ENCODE results near the gene ZACN.
"Not testable (repeated sequence)": the region's sequence is repeated elsewhere in the genome, so short reads cannot be mapped to it uniquely, and the experiment has no call there.

The ZACN gene

GRCh38 chr17:76056882-76057281 lies 22.1 kb upstream of the ZACN start:
- no peak for DNase-seq

DNA sequence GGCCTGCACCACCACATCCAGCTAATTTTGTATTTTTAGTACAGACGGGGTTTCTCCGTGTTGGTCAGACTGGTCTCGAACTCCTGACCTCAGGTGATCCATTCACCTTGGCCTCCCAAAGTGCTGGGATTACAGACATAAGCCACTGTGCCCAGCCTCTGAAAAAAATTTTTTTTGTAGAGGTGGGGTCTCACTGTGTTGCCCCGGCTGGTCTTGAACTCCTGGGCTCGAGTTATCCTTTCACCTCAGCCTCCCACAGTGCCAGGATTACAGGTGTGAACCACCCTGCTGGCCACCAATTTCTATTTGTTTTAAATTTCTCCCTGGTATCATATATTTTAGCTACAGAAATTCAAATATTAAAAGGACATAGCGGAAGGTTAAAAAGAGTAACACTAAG lies 20.7 kb upstream of the ZACN start:
- DNase-seq: not testable (repeated sequence)

DNA sequence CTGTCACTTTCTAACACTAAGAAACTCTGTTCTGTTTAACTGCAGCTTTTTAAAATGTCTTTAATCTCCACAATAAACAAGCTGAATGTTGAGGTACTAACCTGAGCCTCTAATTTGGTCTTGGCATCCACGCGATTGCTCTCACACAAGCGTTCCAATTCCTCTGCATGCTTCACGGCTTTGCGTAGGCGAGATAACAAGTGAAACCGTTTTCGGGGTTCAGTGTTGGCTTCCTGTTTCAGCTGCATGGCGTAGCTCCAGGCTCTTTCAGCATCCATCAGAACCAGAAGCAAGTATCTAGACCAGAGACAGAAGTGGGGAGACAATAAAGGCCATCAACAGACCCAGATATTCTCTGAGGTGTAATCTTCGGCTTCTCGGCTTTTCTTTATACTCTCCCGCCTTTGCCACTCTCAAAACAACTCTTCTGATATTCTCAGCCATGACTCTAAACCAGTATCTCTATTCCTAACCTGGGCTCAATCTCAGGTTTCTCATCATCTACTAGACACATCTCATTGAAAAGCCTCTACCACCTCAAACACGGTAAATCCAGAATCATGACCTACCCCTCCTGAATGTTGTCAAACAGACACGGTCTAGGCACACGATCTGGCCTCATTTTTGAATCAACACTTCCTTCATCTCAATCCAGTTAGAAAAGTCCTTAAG lies 15.0 kb upstream of the ZACN start:
- DNase-seq: no peak

DNA sequence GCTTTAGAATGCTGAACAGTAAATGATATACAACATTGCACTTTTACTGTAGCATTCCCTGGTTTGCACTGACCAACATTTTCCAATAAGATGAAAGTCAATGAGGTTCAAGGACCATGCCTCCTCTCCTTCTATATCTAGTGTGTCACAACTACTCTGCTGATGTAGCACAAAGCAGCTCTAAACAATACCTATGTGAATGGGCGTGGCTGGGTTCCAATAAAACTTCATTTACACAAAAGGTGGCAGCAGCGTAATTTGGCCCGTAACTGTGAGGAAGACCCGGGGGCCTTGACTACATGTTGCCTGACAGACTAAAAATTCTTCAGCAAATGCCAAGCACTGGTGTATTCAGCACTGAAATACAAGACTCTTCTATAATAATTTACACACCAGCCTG lies 13.2 kb upstream of the ZACN start:
- no peak for DNase-seq

DNA sequence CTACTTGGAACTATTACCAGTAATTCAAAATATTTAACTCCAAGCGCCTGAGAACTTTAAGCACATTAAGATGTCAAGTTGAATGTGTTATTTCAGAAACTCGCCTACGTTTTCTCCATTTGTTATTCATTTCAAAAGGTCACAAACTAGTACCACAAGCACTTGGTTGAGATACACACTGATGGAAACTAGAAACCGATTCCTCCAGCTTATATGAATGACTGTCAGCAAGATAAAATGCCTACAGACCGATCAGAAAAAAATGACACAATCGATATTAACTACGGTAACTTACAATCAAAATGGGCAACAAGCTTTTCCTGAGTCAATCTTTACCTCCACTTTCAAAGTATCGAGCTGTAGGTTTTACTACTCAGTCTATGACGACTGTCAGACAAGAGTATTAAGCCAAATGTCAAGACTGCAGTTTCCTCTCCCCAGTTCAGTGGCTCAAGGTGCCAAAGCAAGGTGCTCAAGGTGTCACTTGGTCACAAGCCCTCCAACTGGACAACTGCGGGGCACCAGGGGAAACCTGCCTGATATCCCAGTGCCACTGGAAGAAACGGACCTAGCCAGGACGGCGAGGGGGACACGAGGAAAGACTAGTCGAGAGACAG lies 7.3 kb upstream of the ZACN start:
- DNase-seq: no peak

- peak; percentile 93 for DNase-seq
Observed at GRCh38 chr17:76072148-76072858, 6.7 kb upstream of the ZACN start, which contains the start of gene SRP68. SRP68 (minus strand) TSS chr17:76072517; CDS start chr17:76072491, 26 bp downstream.

- DNase-seq: no peak
Observed at GRCh38 chr17:76074390-76075363, 4.3 kb upstream of the ZACN start, which contains the start of gene GALR2. GALR2 (plus strand) TSS chr17:76074781; CDS start chr17:76074884, 103 bp downstream.

DNA sequence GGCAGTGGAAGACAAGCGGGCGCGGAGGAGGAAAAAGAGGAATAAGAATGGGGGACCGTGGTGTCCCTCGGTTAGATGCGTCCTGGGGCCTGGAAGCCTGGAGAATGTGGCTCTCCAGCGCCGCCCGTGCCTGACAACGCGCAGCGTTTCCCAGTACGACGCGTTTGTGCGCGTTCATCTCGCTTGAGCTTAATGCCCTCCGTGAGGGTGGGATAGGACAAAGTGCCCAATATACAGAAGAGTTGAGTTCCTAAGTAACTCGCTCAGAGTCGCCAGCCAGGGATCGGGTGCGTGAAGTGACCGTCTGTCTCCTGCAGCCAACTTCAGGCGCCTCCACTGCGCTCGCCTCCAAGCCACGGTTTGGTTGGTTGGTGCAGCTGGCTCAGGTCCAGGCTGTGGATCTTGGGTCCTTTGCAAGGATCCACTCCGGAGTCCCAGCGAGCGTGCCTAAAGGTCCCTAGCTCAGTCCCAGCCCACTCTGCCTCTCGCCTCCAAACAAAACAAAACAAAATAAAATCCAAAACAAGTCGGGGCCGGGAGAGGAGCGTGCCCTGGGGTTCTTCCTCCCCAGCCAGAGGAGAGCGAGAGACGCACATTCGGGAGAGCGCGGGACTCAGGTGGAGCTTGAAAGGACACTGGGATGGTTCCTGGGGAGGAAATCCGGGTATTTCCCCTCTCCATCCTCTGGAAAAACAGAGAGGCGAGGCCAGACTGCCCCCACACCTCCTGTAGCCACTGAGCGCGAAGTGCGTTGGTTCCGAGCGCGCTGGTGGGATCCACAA lies 3.4 kb upstream of the ZACN start:
- DNase-seq: no peak

DNA sequence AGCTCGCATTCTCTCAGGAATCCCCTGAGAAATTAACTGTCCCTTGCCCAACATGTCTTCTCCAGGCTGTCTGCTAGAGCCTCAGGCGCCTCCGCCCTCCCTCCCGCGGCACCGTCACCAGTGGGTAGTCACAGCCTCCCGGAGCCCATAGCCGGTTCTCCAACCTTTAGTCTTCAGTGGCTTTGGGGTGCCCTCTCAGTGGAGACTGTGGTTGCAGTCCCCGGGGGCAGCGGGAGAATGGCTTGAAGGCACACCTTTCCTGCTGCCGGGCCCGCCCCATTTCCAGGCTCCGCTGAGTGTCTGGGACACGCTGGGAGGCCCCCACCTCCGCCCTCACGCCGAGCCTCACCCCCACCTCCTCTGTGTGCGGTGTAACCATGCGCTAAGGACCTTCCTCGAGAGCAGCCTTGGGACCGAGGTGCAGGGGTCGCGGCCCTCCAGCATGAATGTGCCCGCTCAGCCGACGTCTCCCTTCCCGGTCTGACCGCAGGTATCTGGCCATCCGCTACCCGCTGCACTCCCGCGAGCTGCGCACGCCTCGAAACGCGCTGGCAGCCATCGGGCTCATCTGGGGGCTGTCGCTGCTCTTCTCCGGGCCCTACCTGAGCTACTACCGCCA lies 2.7 kb upstream of the ZACN start:
- DNase-seq: no peak

DNA sequence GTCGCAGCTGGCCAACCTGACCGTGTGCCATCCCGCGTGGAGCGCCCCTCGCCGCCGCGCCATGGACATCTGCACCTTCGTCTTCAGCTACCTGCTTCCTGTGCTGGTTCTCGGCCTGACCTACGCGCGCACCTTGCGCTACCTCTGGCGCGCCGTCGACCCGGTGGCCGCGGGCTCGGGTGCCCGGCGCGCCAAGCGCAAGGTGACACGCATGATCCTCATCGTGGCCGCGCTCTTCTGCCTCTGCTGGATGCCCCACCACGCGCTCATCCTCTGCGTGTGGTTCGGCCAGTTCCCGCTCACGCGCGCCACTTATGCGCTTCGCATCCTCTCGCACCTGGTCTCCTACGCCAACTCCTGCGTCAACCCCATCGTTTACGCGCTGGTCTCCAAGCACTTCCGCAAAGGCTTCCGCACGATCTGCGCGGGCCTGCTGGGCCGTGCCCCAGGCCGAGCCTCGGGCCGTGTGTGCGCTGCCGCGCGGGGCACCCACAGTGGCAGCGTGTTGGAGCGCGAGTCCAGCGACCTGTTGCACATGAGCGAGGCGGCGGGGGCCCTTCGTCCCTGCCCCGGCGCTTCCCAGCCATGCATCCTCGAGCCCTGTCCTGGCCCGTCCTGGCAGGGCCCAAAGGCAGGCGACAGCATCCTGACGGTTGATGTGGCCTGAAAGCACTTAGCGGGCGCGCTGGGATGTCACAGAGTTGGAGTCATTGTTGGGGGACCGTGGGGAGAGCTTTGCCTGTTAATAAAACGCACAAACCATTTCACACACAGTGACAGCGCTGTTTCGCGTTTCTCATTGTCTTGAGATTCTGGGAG lies 2.0 kb upstream of the ZACN start:
- DNase-seq: no peak

DNA sequence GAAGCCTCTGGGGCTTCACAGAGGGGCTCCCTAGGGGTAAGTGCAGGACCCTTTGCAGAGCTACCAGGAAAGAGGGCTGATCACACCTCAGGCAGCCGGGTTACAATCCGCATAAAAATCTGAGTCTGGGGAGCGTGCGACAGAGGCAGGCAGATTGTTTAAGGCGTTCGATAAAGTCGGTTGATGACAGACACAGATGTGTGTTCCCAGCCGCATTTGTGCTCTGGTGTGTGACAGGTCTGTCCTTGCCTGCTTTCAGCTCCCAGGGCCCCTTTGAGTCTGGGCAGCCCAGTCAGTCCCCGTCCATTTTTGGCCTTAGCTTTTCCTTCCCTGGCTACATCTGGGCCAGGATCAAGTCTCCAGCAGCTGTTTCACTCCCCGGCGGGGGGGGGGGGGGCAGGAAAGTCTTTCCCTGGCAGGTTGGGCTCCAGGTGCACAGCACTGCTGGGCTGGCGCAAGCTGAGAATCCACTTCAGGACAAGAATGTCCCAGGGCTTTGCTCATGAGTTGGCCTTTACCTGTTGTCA lies 1.3 kb upstream of the ZACN start:
- no peak for DNase-seq

- not testable (repeated sequence) for DNase-seq
Observed at GRCh38 chr17:76078370-76078769, 612 bp upstream of the ZACN start.

- DNase-seq: no peak
Observed at GRCh38 chr17:76079535-76079955, 563 bp downstream of the ZACN start.

DNA sequence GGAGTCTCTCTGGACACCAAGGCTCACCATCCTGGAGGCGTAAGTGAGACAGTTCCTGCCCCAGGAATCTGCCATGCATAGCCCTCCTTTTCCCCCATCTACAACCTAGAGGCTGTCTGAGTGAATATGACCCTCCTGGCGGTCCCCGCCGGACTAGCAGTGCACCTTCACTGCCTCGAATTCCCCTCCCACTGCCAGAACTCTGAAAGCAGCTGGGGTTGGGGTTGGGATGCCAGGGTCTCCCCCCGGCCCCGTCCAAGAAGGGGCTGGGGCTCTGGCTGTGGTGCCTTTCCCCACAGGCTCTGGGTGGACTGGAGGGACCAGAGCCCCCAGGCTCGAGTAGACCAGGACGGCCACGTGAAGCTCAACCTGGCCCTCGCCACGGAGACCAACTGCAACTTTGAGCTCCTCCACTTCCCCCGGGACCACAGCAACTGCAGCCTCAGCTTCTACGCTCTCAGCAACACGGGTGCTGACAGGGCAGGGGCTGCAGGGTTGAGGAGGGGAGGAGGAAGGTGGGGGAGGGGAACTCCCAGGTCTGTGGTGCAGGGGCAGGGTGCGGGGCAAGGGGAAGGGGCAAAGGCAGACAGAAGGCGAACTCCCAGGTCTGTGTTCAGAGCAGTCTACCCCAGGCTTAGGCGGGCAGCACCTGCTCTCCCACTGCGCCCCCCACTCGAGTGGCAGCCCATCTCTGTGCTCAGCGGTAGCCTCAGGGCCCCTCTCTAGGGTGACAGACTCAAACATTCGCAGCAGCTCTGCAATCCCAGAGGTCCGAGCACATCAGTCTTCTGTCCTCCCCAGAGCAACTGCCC lies 1.2 kb downstream of the ZACN start:
- peak; percentile 29 for DNase-seq

DNA sequence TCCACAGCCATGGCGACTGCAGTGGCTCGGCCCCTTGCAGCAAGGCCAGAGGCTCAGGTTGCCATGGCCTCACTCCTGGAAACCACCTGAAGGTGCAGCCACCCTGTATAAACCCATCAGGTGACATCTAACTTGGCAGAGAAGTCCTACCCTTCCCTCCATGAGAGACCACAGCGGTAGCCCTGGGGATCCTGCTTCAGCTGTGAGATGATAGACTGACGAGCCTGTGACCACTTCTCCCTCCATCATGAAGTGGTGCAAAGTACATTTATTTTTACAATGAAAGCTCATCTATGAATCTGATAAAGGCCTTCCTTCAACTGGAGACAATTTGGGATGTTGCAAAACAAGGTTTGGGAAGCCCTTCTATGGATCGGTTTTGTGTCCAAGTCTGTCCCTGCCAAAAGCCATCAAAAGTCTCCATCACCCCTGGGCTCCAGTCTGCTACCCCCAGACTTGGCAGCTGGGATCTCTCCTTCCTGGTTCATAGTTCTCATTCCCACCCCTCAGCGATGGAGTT lies 1.8 kb downstream of the ZACN start:
- no peak for DNase-seq

- no peak for DNase-seq
Observed at GRCh38 chr17:76081295-76082210, 2.6 kb downstream of the ZACN start.

DNA sequence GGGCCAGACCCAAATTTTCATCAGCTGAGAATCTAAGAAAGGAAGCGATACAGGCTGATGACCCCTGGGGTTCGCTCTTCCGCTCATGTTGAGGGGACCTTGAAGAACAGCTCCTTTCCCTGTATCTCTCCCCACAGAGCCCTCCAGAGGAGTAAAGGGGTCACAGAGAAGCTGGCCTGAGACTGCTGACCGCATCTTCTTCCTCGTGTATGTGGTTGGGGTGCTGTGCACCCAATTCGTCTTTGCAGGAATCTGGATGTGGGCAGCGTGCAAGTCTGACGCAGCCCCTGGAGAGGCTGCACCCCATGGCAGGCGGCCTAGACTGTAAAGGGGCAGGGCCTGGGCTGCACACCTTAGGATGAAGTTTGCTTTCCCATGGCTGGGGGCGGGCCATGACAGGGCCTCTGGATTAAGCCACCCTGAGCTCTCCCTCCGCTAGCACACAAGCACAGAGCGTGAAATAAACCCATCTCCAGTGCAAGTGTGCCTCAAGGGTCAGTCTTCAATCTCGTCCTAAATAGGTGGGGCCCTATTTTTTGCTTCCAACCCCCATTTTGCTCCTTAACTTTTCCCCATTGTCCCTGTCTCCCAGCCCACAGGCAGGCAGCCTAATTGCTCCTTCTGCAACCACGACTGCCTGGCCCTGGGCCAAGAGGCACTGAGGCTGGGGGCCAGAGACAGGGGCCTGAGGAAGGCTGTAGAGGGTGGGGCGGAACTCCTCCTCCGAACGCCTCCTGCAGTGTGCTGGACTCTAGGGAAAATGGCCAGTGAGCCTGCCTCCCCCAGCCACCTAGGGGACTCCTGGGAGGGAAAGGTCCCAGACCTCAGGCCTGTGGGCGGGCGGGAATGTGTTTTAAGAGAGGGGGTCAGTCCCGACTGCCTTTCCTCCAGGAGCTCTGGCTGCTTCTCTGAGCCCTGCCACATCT lies 3.6 kb downstream of the ZACN start:
- no peak for DNase-seq
